Neural progenitor cell (in vitro differentiated cells): ENCODE results near the gene EIPR1. TPM values are rescaled to one million over a fixed set of nuclear protein-coding genes. Genes with fewer than 3 reads are reported as not detected.

Experiments used
- DNase-seq: peaks from one replicate; pipeline ENCODE4 v3.0.0-alpha.2; 2016; ENCODE audit warnings: low spot score
- H2AFZ ChIP-seq: fragments of 200-600 bp; sonication (generic); replicated peaks from 2 replicates; pipeline ENCODE4 v1.6.1; 2016; ENCODE audit warnings: antibody characterized with exemption
- H3F3A ChIP-seq: fragments of 200-600 bp; sonication (generic); 2 replicates; pipeline ENCODE4 v1.6.1; 2016; ENCODE audit warnings: antibody characterized with exemption, low read depth
- H3K27ac ChIP-seq: fragments of 200-600 bp; sonication (generic); 2 replicates; pipeline ENCODE4 v1.5.1; 2016; ENCODE audit warnings: mild to moderate bottlenecking
- H3K27me3 ChIP-seq: fragments of 200-600 bp; sonication (generic); 2 replicates; pipeline ENCODE4 v1.6.1; 2016; ENCODE audit warnings: mild to moderate bottlenecking, moderate library complexity
- H3K36me3 ChIP-seq: fragments of 200-600 bp; sonication (generic); 2 replicates; pipeline ENCODE4 v1.5.1; 2016
- H3K4me1 ChIP-seq: fragments of 200-600 bp; sonication (generic); 2 replicates; pipeline ENCODE4 v1.6.1; 2016; ENCODE audit warnings: mixed run types
- H3K4me2 ChIP-seq: fragments of 200-600 bp; sonication (generic); 2 replicates; pipeline ENCODE4 v1.6.1; 2016
- H3K4me3 ChIP-seq: fragments of 200-600 bp; sonication (generic); 2 replicates; pipeline ENCODE4 v1.5.1; 2016
- H3K79me2 ChIP-seq: fragments of 200-600 bp; sonication (generic); 2 replicates; pipeline ENCODE4 v1.6.1; 2016; ENCODE audit warnings: low read depth
- H3K9ac ChIP-seq: fragments of 200-600 bp; sonication (generic); 2 replicates; pipeline ENCODE4 v1.6.1; 2016
- H3K9me3 ChIP-seq: fragments of 200-600 bp; sonication (generic); 2 replicates; pipeline ENCODE4 v1.5.1; 2016; ENCODE audit warnings: low read depth
- H4K20me1 ChIP-seq: fragments of 200-600 bp; sonication (generic); 2 replicates; pipeline ENCODE4 v1.6.1; 2016; ENCODE audit warnings: low read depth
- H3K27ac Mint-ChIP-seq: 3 replicates; pipeline ENCODE4 v1.8.0; 2021; ENCODE audit warnings: mixed read lengths
- H3K27me3 Mint-ChIP-seq: 2 replicates; pipeline ENCODE4 v1.8.0; 2022; ENCODE audit warnings: low read depth, mild to moderate bottlenecking, inconsistent platforms, moderate library complexity, mixed read lengths; ENCODE audit not compliant: insufficient read depth
- H3K36me3 Mint-ChIP-seq: 3 replicates; pipeline ENCODE4 v1.8.0; 2021; ENCODE audit warnings: mixed read lengths
- H3K4me1 Mint-ChIP-seq: 3 replicates; pipeline ENCODE4 v1.8.0; 2021; ENCODE audit warnings: mixed read lengths
- H3K4me3 Mint-ChIP-seq: 3 replicates; pipeline ENCODE4 v1.8.0; 2021; ENCODE audit warnings: mild to moderate bottlenecking, moderate library complexity, mixed read lengths
- H3K9me3 Mint-ChIP-seq: 3 replicates; pipeline ENCODE4 v1.8.0; 2020; ENCODE audit warnings: mixed read lengths
- CTCF ChIP-seq: fragments of 200-600 bp; sonication (generic); IDR thresholded peaks from 2 replicates; pipeline ENCODE4 v1.5.1; 2017; ENCODE audit warnings: antibody characterized with exemption, mild to moderate bottlenecking
- EZH2 ChIP-seq: fragments of 200-600 bp; sonication (generic); IDR thresholded peaks from 2 replicates; pipeline ENCODE4 v1.6.1; 2017; ENCODE audit warnings: antibody characterized with exemption, mild to moderate bottlenecking, moderate library complexity
- EZH2phosphoT487 ChIP-seq: fragments of 200-600 bp; sonication (generic); IDR thresholded peaks from 2 replicates; pipeline ENCODE4 v1.6.1; 2017; ENCODE audit warnings: antibody characterized with exemption
- total RNA-seq: library from RNA; depleted of rRNA; stranded (reverse); fragments of >200 nt; gene quantifications from 2 replicates; pipeline ENCODE4 v1.2.3, GENCODE V29; 2015; ENCODE audit warnings: low replicate concordance

Gene EIPR1
- total RNA-seq, 1 donor from 2014 or later, result 57.1 TPM

GRCh38 chr2:3321825-3322224 lies 55.8 kb downstream of the EIPR1 start:
- Histone ChIP-seq H3K4me3 (no peak overlapping the region), H3K27ac (no peak overlapping the region), H3K4me1 (no peaks in the 10 kb centered on the region), H3F3A (no peaks in the 10 kb centered on the region), H3K9me3 (no peaks in the 10 kb centered on the region), H4K20me1 (peaks cover 13% of the 10 kb centered on the region), H3K79me2 (no peaks in the 10 kb centered on the region), H3K36me3 (no peaks in the 10 kb centered on the region), H3K4me2 (no peak overlapping the region), H3K27me3 (no peaks in the 10 kb centered on the region), H3K9ac (no peak overlapping the region), H2AFZ (no peak overlapping the region)
- H3K4me3 Mint-ChIP-seq, result no peak overlapping the region
- TF ChIP-seq EZH2 (no peak), CTCF (no peak), EZH2phosphoT487 (no peak)
- peaks cover 13% of the 10 kb centered on the region for H3K36me3 Mint-ChIP-seq
- no peaks in the 10 kb centered on the region for H3K9me3 Mint-ChIP-seq
- H3K27ac Mint-ChIP-seq, result no peak overlapping the region
- no peak for DNase-seq
- peaks cover 6% of the 10 kb centered on the region for H3K4me1 Mint-ChIP-seq
- H3K27me3 Mint-ChIP-seq, result peaks cover 5% of the 10 kb centered on the region

- H3K4me3 ChIP-seq, result no peak overlapping the region
- H3K36me3 Mint-ChIP-seq, result peaks cover 9% of the 10 kb centered on the region
- H3K27ac Mint-ChIP-seq, result no peak overlapping the region
- no peaks in the 10 kb centered on the region for H3K4me1 ChIP-seq
- no peak overlapping the region for H3K4me2 ChIP-seq
- H3K79me2 ChIP-seq, result no peaks in the 10 kb centered on the region
- no peak overlapping the region for H2AFZ ChIP-seq
- H3K27me3 Mint-ChIP-seq, result peaks cover 5% of the 10 kb centered on the region
- no peaks in the 10 kb centered on the region for H3K9me3 Mint-ChIP-seq
- TF ChIP-seq EZH2 (no peak), CTCF (no peak), EZH2phosphoT487 (no peak)
- no peaks in the 10 kb centered on the region for H3K36me3 ChIP-seq
- H3K27ac ChIP-seq, result no peak overlapping the region
- DNase-seq, result no peak
- H3K27me3 ChIP-seq, result no peaks in the 10 kb centered on the region
- no peaks in the 10 kb centered on the region for H3F3A ChIP-seq
- no peaks in the 10 kb centered on the region for H3K9me3 ChIP-seq
- peaks cover 13% of the 10 kb centered on the region for H4K20me1 ChIP-seq
- no peak overlapping the region for H3K9ac ChIP-seq
- H3K4me1 Mint-ChIP-seq, result peaks cover 3% of the 10 kb centered on the region
- H3K4me3 Mint-ChIP-seq, result no peak overlapping the region
Measured at GRCh38 chr2:3320910-3321605, 56.6 kb downstream of the EIPR1 start.

- H4K20me1 ChIP-seq, result peaks cover 9% of the 10 kb centered on the region
Measured at GRCh38 chr2:3319745-3320566, 57.7 kb downstream of the EIPR1 start.

More at GRCh38 chr2:3319745-3320566, 57.7 kb downstream of the EIPR1 start:
- DNase-seq, result no peak
- peaks cover 7% of the 10 kb centered on the region for H3K36me3 Mint-ChIP-seq
- Histone ChIP-seq H3K27me3 (no peaks in the 10 kb centered on the region), H2AFZ (no peak overlapping the region), H3K4me2 (no peak overlapping the region), H3K4me3 (no peak overlapping the region), H3K9ac (no peak overlapping the region), H3K4me1 (no peaks in the 10 kb centered on the region), H3K9me3 (no peaks in the 10 kb centered on the region), H3K27ac (no peak overlapping the region), H3K36me3 (no peaks in the 10 kb centered on the region), H3K79me2 (no peaks in the 10 kb centered on the region), H3F3A (no peaks in the 10 kb centered on the region)
- TF ChIP-seq CTCF (no peak), EZH2 (no peak), EZH2phosphoT487 (no peak)
- no peaks in the 10 kb centered on the region for H3K4me1 Mint-ChIP-seq
- H3K4me3 Mint-ChIP-seq, result no peak overlapping the region
- peak overlapping the region; percentile 15 for H3K27ac Mint-ChIP-seq
- no peaks in the 10 kb centered on the region for H3K9me3 Mint-ChIP-seq
- peaks cover 5% of the 10 kb centered on the region for H3K27me3 Mint-ChIP-seq
